HG02588 (cell line): Measurements from ENCODE around the gene KYNU.
"Not testable (repeated sequence)": the region's sequence is repeated elsewhere in the genome, so short reads cannot be mapped to it uniquely, and the experiment has no call there.

Experiments used
- ATAC-seq: cut with Tn5 transposase; IDR thresholded peaks from one replicate; pipeline ENCODE4 v1.9.1; 2021; ENCODE audit warnings: mild to moderate bottlenecking, moderate library complexity; ENCODE audit not compliant: unreplicated experiment

Gene KYNU

GRCh38 chr2:142870526-142870925 lies 6.9 kb upstream of the KYNU start:
- no peak for ATAC-seq

DNA sequence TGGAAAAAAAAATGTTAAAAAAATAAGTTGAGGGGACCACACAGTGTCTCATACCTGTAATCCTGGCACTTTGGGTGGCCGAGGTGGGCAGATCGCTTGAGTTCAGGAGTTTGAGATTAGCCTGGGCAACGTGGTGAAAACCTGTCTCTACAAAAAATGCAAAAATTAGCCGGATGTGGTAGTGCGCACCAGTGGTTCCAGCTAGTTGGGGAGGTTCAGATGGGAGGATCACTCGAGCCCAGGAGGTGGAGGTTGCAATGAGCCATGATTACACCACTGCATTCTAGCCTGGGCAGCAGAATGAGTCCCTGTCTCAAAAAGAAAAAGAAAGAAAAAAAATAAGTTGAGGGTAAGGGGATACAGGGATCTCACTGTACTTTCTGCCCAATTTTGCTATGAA lies 6.1 kb upstream of the KYNU start:
- ATAC-seq = no peak

DNA sequence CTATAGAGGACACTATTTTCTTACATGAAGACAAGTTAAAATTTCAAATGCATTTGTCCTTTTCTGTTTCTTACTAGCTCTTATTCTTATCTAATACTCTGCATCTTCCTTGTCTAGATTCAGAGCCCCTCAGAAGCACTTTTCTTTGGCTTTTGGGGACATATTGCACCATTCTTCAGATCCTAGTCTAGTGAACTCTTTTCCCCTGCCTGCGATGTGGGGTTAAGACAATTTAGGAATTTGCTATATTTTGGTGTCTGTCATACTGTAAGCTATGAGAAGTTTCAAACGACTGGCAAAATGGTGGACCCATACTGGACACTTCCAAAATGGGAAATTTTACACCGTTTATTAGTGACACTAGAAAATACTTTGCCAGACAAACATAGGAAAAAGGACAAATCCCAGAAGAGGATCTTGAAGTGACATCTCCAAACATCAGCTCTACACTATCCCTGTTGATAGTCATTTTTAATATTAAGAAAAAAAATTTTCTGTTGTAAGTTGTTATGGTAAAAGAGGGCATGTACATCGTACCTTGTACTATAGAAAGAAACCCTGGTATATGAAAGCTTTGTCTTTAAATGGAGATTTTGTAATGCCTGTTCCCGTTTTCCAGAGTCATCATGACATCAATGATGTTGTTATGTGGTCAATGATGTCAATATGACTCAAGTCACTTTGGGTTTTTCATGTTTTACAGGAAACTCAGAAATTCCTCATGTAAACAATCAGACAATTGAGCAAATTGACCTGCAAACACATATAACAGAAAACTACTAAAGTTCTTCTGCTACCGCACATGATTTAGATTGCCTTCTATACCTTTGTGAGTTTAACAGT lies 4.4 kb upstream of the KYNU start:
- ATAC-seq = no peak

DNA sequence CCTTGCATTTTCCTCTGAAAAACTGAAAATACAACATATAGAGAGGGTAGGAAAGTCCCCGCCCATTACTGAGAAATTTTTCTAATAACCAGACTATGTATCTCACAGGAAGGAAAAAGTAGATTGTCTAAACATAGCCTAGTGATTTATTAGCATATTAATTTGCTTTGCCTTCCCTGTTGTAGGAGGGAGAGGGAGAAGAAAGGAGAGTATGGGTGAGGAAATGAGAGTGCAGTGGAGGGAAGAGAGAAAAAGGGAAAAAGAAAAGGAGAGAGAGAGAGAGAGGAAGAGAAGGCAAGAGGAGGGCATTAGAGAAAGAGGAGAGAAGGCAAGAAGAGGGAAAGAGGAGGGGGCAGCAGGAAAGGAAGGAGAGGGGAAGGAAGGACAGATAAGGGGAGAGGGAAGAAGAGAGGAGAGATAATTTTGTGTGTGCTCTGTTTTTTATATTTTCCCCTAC lies 3.6 kb upstream of the KYNU start:
- ATAC-seq = no peak

DNA sequence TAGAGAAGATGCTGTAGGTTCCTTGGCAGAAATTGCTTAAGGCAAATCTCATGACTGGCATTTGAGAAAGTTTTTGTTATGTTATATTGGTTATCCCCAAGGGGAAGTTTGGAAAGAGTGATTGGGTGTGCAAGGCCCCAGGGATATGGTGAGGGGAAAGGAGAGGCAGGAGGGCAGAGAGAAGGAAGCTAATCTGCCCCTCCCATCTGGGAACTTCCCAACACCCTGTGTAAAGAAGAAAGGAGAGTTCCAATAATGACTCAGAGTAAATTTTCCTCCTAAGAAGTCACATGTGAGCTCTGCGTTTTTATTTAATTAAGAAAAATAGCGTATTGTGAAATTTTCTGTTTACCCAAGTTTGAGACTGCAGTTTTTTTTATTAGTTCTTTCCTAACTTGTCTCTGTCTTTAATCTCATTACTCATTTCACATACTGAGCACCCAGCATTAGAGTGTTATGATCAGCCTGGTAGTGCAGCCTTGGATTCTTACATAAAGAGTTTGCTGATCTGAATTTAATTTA lies 3.1 kb upstream of the KYNU start:
- peak; percentile 36 for ATAC-seq

- ATAC-seq = no peak
These were observed 2.5 kb upstream of the KYNU start for GRCh38 chr2:142875010-142875409.

- no peak for ATAC-seq
These were observed 1.8 kb upstream of the KYNU start for GRCh38 chr2:142875652-142876051.

DNA sequence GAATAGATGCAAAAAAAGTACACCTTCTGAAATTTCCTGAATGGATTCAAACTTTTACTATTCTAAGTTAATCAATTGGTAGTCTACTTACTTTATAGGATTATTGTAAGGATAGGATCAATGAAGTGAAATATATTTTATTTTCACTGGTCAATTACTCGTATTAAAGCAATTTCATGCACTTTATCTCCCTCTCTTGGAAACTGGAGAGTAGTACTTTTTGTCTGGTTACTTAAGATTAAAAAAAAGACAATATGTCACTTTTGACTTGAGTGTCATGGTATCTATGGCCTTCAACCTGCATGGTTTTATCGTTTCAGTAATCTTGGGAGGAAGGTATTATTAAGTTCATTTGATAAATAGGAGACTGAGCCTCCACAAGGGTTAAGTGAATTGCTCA lies 1.0 kb upstream of the KYNU start:
- ATAC-seq = no peak

DNA sequence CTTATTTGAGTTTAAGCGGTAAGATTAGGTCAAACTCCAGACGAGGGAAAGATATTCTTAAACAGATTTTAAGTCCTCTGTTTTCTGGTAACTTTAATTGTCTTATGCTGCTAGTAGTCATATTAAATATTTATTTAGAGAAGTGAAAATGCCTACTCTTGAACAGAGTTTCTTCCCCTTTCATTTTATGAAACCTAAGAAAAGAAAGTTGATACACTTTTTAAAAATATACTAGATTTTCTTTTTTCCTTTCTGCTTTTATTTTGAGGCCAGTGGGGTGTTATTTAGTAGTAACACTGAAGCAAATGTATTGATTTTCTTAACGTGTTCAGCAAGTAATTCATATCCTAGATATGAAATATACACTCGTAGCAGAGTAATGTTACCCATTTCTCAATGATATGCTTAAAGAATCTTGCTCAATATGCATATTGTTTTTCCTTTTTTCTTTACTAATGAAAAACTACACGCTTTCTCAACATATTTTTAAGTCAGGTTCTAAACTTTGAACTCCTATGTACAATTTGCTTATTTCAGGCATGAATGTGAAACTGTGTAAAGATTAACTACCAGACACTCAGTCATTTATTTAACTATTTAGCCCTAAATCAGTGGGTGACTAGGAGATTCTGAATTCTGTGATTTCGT lies 691 bp downstream of the KYNU start:
- ATAC-seq = no peak

DNA sequence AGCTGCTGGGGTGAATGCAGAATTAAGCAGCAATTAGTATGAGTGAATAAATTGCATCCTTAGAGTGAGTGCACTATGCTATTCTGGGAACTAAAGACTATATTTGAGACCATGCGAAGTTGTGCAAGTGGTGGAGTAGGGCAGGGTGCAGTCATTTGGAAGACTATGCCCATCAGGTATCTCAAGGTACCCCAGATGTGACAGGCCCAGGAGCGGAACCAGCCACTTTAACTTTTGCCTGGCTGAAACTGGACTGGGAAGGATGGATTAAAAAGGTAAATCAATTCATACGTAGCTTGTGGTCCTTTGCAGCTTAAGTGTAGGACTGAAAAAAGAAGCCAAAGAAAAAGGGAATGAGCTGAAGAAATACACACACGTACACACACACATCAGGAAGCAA lies 1.7 kb downstream of the KYNU start:
- no peak for ATAC-seq

GRCh38 chr2:142880279-142880678 lies 2.8 kb downstream of the KYNU start:
- no peak for ATAC-seq

GRCh38 chr2:142881619-142882018 lies 4.2 kb downstream of the KYNU start:
- no peak for ATAC-seq

GRCh38 chr2:142882500-142882899 lies 5.0 kb downstream of the KYNU start:
- not testable (repeated sequence) for ATAC-seq

DNA sequence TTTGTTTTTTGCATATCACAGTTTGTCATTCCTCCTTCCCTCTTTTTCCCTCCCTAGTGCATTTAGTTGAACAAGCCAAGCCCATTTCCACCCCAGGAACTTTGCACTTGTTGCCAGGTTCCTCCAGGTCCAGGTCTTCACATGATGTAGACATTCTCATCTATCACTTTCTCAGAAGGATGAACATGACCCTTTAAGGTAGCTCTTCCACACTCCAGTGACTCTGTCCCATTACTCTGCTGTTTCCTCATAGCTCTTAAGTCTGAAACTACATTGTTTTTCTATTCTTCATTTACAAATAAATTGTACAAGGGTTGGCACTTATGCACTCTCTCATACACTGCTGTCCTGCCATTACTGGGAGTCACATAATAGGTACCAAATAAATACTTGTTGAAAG lies 6.1 kb downstream of the KYNU start:
- no peak for ATAC-seq

- no peak for ATAC-seq
These were observed 8.1 kb downstream of the KYNU start for GRCh38 chr2:142885543-142885942.

DNA sequence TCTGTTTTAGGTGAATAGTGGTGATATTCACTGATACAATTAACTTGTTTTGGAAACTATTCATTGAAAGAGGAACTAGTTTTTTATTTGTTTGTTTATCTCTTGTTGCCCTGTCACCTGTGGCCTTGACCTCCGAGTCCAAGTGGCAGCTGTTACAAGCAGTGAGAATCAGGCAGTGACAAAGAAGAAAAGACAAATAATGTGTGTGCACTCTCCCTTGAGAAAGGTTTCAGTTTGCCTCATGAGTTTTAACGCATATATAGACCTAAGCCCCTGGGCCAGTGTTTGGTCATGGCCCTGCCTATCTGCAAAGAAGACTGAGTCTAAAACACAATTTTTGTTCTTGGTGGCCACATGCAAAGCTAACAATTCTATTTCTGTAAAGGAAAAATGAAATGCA lies 15.3 kb downstream of the KYNU start:
- peak; percentile 99 for ATAC-seq

DNA sequence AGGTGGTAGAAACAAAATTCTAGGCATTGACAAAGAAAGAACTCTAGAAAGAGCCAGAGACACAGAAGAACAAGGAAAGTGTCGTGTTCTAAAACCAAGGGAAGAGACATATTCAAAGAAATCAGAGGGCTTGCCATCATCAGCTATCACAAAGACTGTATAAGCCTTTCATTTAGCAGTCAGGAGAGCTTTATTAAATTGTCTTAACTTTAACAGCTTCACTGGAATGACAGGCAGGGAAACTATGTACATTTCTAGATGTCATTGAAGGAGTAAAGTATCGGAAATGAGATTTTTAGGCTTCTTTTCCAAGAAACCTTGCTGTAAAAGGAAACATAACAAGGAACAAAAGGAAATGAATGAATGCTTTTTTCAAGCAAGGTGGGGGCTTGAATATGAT lies 15.8 kb downstream of the KYNU start:
- no peak for ATAC-seq

DNA sequence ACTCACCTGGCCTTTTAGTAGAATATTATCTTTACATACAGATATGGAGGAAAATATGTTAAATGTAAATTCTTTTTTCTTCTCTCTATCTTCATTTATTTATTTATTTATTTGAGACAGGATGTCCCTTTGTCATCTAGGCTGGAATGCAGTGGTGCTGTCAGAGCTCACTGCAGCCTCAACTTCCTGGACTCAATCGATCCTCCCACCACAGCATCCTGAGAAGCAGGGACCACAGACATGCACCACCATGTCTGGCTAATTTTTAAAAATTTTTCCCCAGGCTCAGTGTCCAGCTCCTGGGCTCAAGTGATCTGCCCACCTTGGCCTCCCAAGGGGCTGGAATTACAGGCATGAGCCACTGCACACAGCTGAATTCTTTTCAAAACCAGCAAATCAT lies 20.3 kb downstream of the KYNU start:
- no peak for ATAC-seq

GRCh38 chr2:142900327-142900726 lies 22.9 kb downstream of the KYNU start:
- not testable (repeated sequence) for ATAC-seq

GRCh38 chr2:142901780-142902179 lies 24.3 kb downstream of the KYNU start:
- ATAC-seq = no peak

DNA sequence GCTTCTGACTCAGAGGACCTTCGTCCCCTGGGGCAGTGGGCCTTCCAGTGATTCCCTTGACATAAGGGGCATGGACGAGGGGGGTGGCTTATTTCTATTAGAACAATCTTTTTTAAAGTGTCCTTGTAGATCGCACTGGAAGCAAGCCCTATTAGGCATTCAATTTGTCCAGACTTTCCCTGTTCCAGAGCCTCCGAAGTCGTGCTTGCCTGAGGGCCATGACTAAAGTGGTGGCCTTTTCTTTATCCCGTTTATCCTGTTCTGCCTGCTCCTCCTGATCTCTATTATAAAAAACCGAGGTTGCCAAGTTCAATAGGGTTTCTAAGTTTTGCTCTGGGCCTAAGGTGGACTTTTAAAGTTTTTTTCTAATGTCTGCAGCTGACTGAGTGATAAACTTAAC lies 26.3 kb downstream of the KYNU start:
- ATAC-seq = not testable (repeated sequence)

DNA sequence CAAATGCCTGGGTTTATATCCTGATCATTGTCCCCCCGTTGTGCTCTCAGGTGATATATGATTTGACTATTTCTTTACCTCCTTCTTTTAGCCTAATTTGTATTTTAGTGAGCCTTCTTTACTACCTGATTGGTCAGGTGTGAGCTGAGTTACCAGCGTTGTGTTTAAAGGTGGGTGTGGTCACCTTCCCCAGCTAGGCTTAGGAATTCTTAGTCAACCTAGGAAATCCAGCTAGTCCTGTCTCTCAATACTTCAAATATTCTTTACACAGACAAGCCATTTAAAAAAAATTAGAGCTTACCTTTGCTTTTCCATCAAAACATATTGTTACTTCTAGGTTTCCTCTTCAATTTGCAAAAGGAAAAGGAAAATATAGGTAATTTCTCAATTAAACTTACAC lies 30.2 kb downstream of the KYNU start:
- no peak for ATAC-seq
